PC-9 (cell line): Measurements from ENCODE around the gene CSNK1D. TPM values are rescaled to one million over a fixed set of nuclear protein-coding genes. Genes with fewer than 3 reads are reported as not detected.
"Not testable (repeated sequence)": the region's sequence is repeated elsewhere in the genome, so short reads cannot be mapped to it uniquely, and the experiment has no call there.

ENCODE experiments used
- BruUV-seq: library from RNA; stranded (reverse); fragments of 400-500 nt; replicated peaks from 2 replicates; lab custom pipeline; 2021; lab: Mats Ljungman, UMichigan
- CTCF ChIA-PET: fragments of 300-600 bp; sonication (Branson Sonifier 250); formaldehyde crosslinking; loops from one replicate; lab custom pipeline; 2022; ENCODE audit warnings: antibody characterized with exemption; lab: Charles Lee
- POLR2A ChIA-PET: fragments of 300-600 bp; sonication (Branson Sonifier 250); formaldehyde crosslinking; loops from one replicate; lab custom pipeline; 2022; ENCODE audit warnings: antibody characterized with exemption; ENCODE audit not compliant: unreplicated experiment; lab: Charles Lee
- DNase-seq, 2 experiments: peaks; one replicate each; pipeline versions ENCODE4 v3.0.0 to v3.0.0-alpha.2; 2015 to 2022; ENCODE audit warnings: mixed read lengths in 1 of 2
- H2AFZ ChIP-seq: fragments of 200-600 bp; sonication (generic); 2 replicates; pipeline ENCODE4 v1.8.1; 2017; ENCODE audit warnings: antibody characterized with exemption
- H3F3A ChIP-seq: fragments of 200-600 bp; sonication (generic); 2 replicates; pipeline ENCODE4 v1.8.1; 2017; ENCODE audit warnings: antibody characterized with exemption, mild to moderate bottlenecking, low read depth; ENCODE audit not compliant: insufficient read depth
- H3K27ac ChIP-seq: fragments of 200-600 bp; sonication (generic); 2 replicates; pipeline ENCODE4 v1.6.1; 2016; ENCODE audit warnings: mixed run types
- H3K27me3 ChIP-seq: fragments of 200-600 bp; sonication (generic); 2 replicates; pipeline ENCODE4 v1.6.1; 2016; ENCODE audit warnings: low read depth, mixed run types; ENCODE audit not compliant: insufficient read depth
- H3K36me3 ChIP-seq: fragments of 200-600 bp; sonication (generic); 2 replicates; pipeline ENCODE4 v1.6.1; 2016; ENCODE audit warnings: low read depth, mixed run types
- H3K4me1 ChIP-seq: fragments of 200-600 bp; sonication (generic); replicated peaks from 2 replicates; pipeline ENCODE4 v1.6.1; 2016; ENCODE audit warnings: mixed run types; ENCODE audit not compliant: insufficient read depth
- H3K4me2 ChIP-seq: fragments of 200-600 bp; sonication (generic); 2 replicates; pipeline ENCODE4 v1.6.1; 2017; ENCODE audit warnings: mixed run types
- H3K4me3 ChIP-seq: fragments of 200-600 bp; sonication (generic); 2 replicates; pipeline ENCODE4 v1.6.1; 2016; ENCODE audit warnings: mixed run types
- H3K79me2 ChIP-seq: fragments of 200-600 bp; sonication (generic); 2 replicates; pipeline ENCODE4 v1.6.1; 2017; ENCODE audit warnings: low read depth, mixed run types
- H3K9me2 ChIP-seq: fragments of 200-600 bp; sonication (generic); 2 replicates; pipeline ENCODE4 v1.8.1; 2017; ENCODE audit warnings: mild to moderate bottlenecking; ENCODE audit not compliant: insufficient read depth
- H3K9me3 ChIP-seq: fragments of 200-600 bp; sonication (generic); 2 replicates; pipeline ENCODE4 v1.8.1; 2016; ENCODE audit warnings: low read depth; ENCODE audit not compliant: insufficient read depth
- H4K20me1 ChIP-seq: fragments of 200-600 bp; sonication (generic); 2 replicates; pipeline ENCODE4 v1.8.1; 2017; ENCODE audit not compliant: insufficient read depth
- EZH2 ChIP-seq: fragments of 200-600 bp; sonication (generic); IDR thresholded peaks from 2 replicates; pipeline ENCODE4 v1.8.0; 2017; ENCODE audit warnings: antibody characterized with exemption, low read depth
- intact Hi-C: fragments of 100-400 bp; cut with micrococcal nuclease; formaldehyde crosslinking; loops from one replicate; pipeline ENCODE4 v1.10.0; 2022; ENCODE audit not compliant: unreplicated experiment
- total RNA-seq: library from RNA; stranded (reverse); gene quantifications from 2 replicates; pipeline ENCODE4 v1.2.3, GENCODE V29; 2021
- TF ChIP-seq, protein P1 (sequence below): fragments of 200-600 bp; sonication (generic); conservative IDR thresholded peaks from 2 replicates; pipeline ENCODE4 v1.6.1; 2017; ENCODE audit warnings: mixed run types, antibody characterized with exemption, mild to moderate bottlenecking, moderate library complexity

The CSNK1D gene
- total RNA-seq, 1 experiment from 2014 or later: 181 TPM

DNA sequence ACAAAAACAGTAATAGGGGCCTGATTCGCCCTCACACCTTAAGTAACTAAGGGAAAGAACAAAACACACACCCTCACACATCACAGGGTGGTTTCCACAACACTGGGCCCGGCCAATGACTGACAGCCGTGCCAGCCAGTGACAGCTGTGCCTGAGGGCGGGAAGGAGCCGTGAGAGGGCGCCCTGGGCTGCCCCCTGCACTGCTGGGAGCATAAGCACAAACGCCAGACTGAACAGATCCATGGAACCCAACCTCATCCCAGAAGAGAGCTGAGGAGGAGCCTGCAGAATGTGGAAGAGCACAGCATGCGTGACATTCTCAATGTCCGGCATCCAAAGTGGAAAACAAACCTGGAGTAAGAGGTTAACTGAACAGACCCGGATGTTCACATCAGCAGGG is 16.0 kb downstream of the CSNK1D start:
- H3K79me2 ChIP-seq: peaks cover 72% of the 10 kb centered on the region
- H3F3A ChIP-seq: peaks cover 31% of the 10 kb centered on the region; the same call in 1 of the 2 replicates
- POLR2A ChIA-PET: no interaction called here
- intact Hi-C loops: no loop called here
- no peaks in the 10 kb centered on the region for H3K27me3 ChIP-seq
- H3K27ac ChIP-seq: no peak overlapping the region
- H3K36me3 ChIP-seq: peaks cover 17% of the 10 kb centered on the region
- H3K9me3 ChIP-seq: no peaks in the 10 kb centered on the region
- TF ChIP-seq, protein P1, sequence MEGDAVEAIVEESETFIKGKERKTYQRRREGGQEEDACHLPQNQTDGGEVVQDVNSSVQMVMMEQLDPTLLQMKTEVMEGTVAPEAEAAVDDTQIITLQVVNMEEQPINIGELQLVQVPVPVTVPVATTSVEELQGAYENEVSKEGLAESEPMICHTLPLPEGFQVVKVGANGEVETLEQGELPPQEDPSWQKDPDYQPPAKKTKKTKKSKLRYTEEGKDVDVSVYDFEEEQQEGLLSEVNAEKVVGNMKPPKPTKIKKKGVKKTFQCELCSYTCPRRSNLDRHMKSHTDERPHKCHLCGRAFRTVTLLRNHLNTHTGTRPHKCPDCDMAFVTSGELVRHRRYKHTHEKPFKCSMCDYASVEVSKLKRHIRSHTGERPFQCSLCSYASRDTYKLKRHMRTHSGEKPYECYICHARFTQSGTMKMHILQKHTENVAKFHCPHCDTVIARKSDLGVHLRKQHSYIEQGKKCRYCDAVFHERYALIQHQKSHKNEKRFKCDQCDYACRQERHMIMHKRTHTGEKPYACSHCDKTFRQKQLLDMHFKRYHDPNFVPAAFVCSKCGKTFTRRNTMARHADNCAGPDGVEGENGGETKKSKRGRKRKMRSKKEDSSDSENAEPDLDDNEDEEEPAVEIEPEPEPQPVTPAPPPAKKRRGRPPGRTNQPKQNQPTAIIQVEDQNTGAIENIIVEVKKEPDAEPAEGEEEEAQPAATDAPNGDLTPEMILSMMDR: no peak
- no peak for TF ChIP-seq EZH2
- CTCF ChIA-PET: no interaction called here
- H3K4me3 ChIP-seq: no peak overlapping the region
- H3K4me1 ChIP-seq: no peaks in the 10 kb centered on the region
- peaks cover 64% of the 10 kb centered on the region for H4K20me1 ChIP-seq
- no peak for DNase-seq
- no peak overlapping the region for H2AFZ ChIP-seq
- no peak overlapping the region for H3K4me2 ChIP-seq
- H3K9me2 ChIP-seq: no peaks in the 10 kb centered on the region
- BruUV-seq: no TSS peak

- ChIA-PET CTCF (no interaction called here), POLR2A (interaction anchor here (0.6 kb wide), 1 partner anchor 47 kb away, joined by 3 read pairs; no protein-coding TSS in a partner anchor)
- Histone ChIP-seq H3K27ac (no peak overlapping the region), H3K79me2 (peaks cover 68% of the 10 kb centered on the region), H3F3A (peaks cover 28% of the 10 kb centered on the region; the same call in 1 of the 2 replicates), H3K9me3 (no peaks in the 10 kb centered on the region), H3K4me3 (no peak overlapping the region), H3K9me2 (no peaks in the 10 kb centered on the region), H2AFZ (no peak overlapping the region), H4K20me1 (peaks cover 66% of the 10 kb centered on the region), H3K36me3 (peaks cover 11% of the 10 kb centered on the region), H3K27me3 (no peaks in the 10 kb centered on the region), H3K4me1 (no peaks in the 10 kb centered on the region), H3K4me2 (no peak overlapping the region)
- intact Hi-C loops: no loop called here
- DNase-seq: no peak
- BruUV-seq: no TSS peak
- TF ChIP-seq, protein P1: no peak
- TF ChIP-seq EZH2: no peak
These were observed 17.1 kb downstream of the CSNK1D start for GRCh38 chr17:82256242-82256885.

DNA sequence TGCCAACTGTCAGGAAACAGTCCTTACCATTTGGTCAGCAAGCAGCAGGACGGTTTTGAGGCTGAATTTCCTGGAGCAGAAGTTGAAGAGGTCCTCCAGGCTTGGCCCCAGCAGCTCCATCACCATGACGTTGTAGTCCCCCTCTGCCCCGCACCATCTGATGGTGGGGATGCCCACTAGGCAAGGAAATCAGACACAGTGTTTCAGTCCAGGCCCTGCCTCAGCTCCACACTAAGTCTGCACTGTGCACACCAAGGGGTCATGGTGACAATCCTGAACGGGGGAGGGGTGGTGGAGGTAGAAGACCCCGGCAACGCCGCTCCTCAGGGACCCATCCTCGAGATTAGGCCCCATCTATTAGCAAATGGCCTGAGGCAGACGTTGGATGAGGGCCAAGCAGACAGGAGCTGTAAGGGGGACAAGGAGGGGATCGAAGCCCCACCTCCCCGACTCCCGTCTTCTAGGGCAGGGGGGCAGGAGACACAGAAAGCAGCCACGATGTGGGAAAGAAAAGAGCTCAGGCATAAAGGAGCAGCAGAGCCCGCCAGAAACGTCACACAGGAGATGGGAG is 18.0 kb downstream of the CSNK1D start:
- no peak overlapping the region for H2AFZ ChIP-seq
- H3K4me3 ChIP-seq: no peak overlapping the region
- no peak overlapping the region for H3K4me2 ChIP-seq
- DNase-seq: no peak
- H3K27ac ChIP-seq: no peak overlapping the region
- intact Hi-C loops: no loop called here
- peaks cover 23% of the 10 kb centered on the region; the same call in 1 of the 2 replicates for H3F3A ChIP-seq
- ChIA-PET POLR2A (no interaction called here), CTCF (no interaction called here)
- no peaks in the 10 kb centered on the region for H3K9me3 ChIP-seq
- peaks cover 9% of the 10 kb centered on the region; the same call in 1 of the 2 replicates for H3K36me3 ChIP-seq
- no peaks in the 10 kb centered on the region for H3K4me1 ChIP-seq
- no peaks in the 10 kb centered on the region for H3K9me2 ChIP-seq
- TF ChIP-seq EZH2: no peak
- TF ChIP-seq, protein P1: no peak
- no peaks in the 10 kb centered on the region for H3K27me3 ChIP-seq
- peaks cover 68% of the 10 kb centered on the region for H3K79me2 ChIP-seq
- peaks cover 67% of the 10 kb centered on the region for H4K20me1 ChIP-seq
- BruUV-seq: no TSS peak

- H2AFZ ChIP-seq, H3K9me2 ChIP-seq, H3K4me2 ChIP-seq, POLR2A ChIA-PET, H3K4me1 ChIP-seq, DNase-seq, intact Hi-C loops, H3K36me3 ChIP-seq, CTCF ChIA-PET, H3K4me3 ChIP-seq, BruUV-seq, H3K9me3 ChIP-seq, H3K27ac ChIP-seq, H3K27me3 ChIP-seq: not testable (repeated sequence)
- Histone ChIP-seq H3F3A (peaks cover 26% of the 10 kb centered on the region; the same call in 1 of the 2 replicates), H3K79me2 (peaks cover 62% of the 10 kb centered on the region), H4K20me1 (peaks cover 73% of the 10 kb centered on the region)
These were observed 18.8 kb downstream of the CSNK1D start for GRCh38 chr17:82254746-82255145.

- H3K9me3 ChIP-seq, H3K9me2 ChIP-seq, H3K27me3 ChIP-seq, H3K36me3 ChIP-seq, H3K4me1 ChIP-seq, BruUV-seq, CTCF ChIA-PET, H3K27ac ChIP-seq, H3K4me2 ChIP-seq, H3K4me3 ChIP-seq, DNase-seq, intact Hi-C loops, H2AFZ ChIP-seq: not testable (repeated sequence)
- Histone ChIP-seq H4K20me1 (peaks cover 74% of the 10 kb centered on the region), H3K79me2 (peaks cover 55% of the 10 kb centered on the region), H3F3A (peaks cover 27% of the 10 kb centered on the region; the same call in 1 of the 2 replicates)
- POLR2A ChIA-PET: interaction anchor here (0.7 kb wide), 1 partner anchor 21 kb away, joined by 18 read pairs; no protein-coding TSS in a partner anchor
These were observed 19.4 kb downstream of the CSNK1D start for GRCh38 chr17:82254096-82254495.
